Endothelial cell of umbilical vein (primary cell): ENCODE data around the gene GLI3.

Experiments used
- CTCF ChIP-seq, 2 donors: IDR thresholded peaks; 1 replicate in 1 of 2; 2 replicates in 1 of 2; pipeline ENCODE4 v1.5.1; 2011; ENCODE audit warnings: low read length in 2 of 2, mild to moderate bottlenecking in 2 of 2, moderate library complexity in 2 of 2, control low read depth in 1 of 2, inconsistent platforms in 1 of 2, low read depth in 1 of 2; ENCODE audit not compliant: insufficient read depth in 1 of 2; ENCODE audit errors: extremely low read depth in 1 of 2
- EZH2 ChIP-seq: IDR thresholded peaks from 2 replicates; pipeline ENCODE4 v1.6.1; 2012; ENCODE audit warnings: borderline replicate concordance, low read depth, mild to moderate bottlenecking, moderate library complexity, low read length, inconsistent platforms; ENCODE audit not compliant: severe bottlenecking
- MAX ChIP-seq: IDR thresholded peaks from 2 replicates; pipeline ENCODE4 v1.6.1; 2011; ENCODE audit not compliant: insufficient read depth, insufficient read length

- TF ChIP-seq CTCF (IDR thresholded peaks at IDR 0.05; ENCODE audit: extremely low read depth in 1 of 2, insufficient read depth in 1 of 2, low read depth in 1 of 2, low read length in 2 of 2) (no peak), MAX (no peak), EZH2 (no peak)
Observed at GRCh38 chr7:41965951-41966505, 271.0 kb downstream of the GLI3 start.
